Measurements from ENCODE around the gene CNKSR3. TPM values are rescaled to one million over a fixed set of nuclear protein-coding genes. Genes with fewer than 3 reads are reported as not detected.

Gene CNKSR3
- total RNA-seq (63.1 TPM), polyA plus RNA-seq (ENCODE audit: insufficient read depth, low read depth, low replicate concordance) (13.8 TPM)
- long read RNA-seq, donor 1, full-length matches to known transcripts: 4 of 4 reads
- long read RNA-seq, donor 1, partial matches to known transcripts: 0 of 4 reads
- long read RNA-seq, donor 1, other reads (novel, unspliced or antisense): 0 of 4 reads
- long read RNA-seq, donor 2, full-length matches to known transcripts: 6 of 6 reads
- long read RNA-seq, donor 2, partial matches to known transcripts: 0 of 6 reads
- long read RNA-seq, donor 2, other reads (novel, unspliced or antisense): 0 of 6 reads
- long read RNA-seq, donor 3, full-length matches to known transcripts: 2 of 2 reads
- long read RNA-seq, donor 3, partial matches to known transcripts: 0 of 2 reads
- long read RNA-seq, donor 3, other reads (novel, unspliced or antisense): 0 of 2 reads
- long read RNA-seq, donor 4, full-length matches to known transcripts: 4 of 4 reads
- long read RNA-seq, donor 4, partial matches to known transcripts: 0 of 4 reads
- long read RNA-seq, donor 4, other reads (novel, unspliced or antisense): 0 of 4 reads
- long read RNA-seq, donor 5: 0 reads
- long read RNA-seq, donor 6: 0 reads
- long read RNA-seq, donor 7, full-length matches to known transcripts: 25 of 57 reads
- long read RNA-seq, donor 7, partial matches to known transcripts: 7 of 57 reads
- long read RNA-seq, donor 7, other reads (novel, unspliced or antisense): 25 of 57 reads
- long read RNA-seq, donor 8, full-length matches to known transcripts: 1 of 1 reads
- long read RNA-seq, donor 8, partial matches to known transcripts: 0 of 1 reads
- long read RNA-seq, donor 8, other reads (novel, unspliced or antisense): 0 of 1 reads
- long read RNA-seq, donor 9, full-length matches to known transcripts: 1 of 1 reads
- long read RNA-seq, donor 9, partial matches to known transcripts: 0 of 1 reads
- long read RNA-seq, donor 9, other reads (novel, unspliced or antisense): 0 of 1 reads
- long read RNA-seq, donor 10, full-length matches to known transcripts: 4 of 52 reads
- long read RNA-seq, donor 10, partial matches to known transcripts: 48 of 52 reads
- long read RNA-seq, donor 10, other reads (novel, unspliced or antisense): 0 of 52 reads

DNA sequence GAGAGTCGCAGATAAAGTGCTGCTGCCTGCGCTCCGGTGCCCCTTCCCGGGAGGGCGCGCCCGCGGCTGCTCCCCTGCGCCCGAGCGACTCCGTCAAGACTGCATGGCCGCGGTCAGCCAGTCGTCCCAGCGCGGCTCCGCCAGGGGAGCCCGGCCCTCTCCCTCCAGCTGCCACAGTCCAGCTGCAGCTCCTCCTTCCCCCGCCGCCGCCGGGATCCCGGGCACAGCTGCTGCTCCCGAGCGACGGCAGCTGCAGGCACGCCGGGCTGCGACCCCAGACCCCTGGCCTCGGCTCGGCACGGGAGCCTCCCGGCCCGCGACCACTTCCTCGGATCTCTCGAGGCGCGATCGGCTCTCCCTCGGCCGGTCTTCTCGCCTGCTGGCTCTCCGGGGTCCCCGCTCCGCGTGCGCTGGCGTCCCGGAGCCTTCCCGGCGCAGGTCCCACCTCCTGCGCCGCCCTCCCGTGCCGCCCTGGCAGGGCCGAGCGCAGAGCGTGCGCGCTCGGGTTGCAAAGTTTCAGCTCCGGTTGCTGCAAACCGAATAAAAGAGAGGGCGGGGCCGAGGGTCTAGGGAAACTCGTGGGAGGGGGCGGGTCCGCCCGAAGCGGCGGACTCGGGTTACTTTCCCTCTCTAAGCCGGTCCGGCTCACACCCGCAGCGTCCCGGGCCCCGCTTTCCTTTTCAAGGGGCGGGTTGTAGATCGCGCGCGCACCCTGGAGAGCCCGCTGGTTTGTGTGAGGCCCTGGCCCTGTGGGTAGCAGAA lies at the start of gene CNKSR3:
TSS of gene CNKSR3 (minus strand) at position 542 of the 762 bp plus-strand sequence. CDS start 571 bp downstream, outside the sequence.
- H3K4me3 ChIP-seq (ENCODE audit: low read length in 3 of 3): peak within 1 kb of the TSS; percentile 56 to 95 (median 68)
- intact Hi-C loops (cut with DNase I): no loop called here
- H3K27ac ChIP-seq (ENCODE audit: low read depth in 2 of 2, low read length in 2 of 2): peak within 1 kb of the TSS; percentile 96
- peaks cover 3 to 12% (median 9%) of the 10 kb centered on the region in 3 donors for H3K4me1 ChIP-seq (ENCODE audit: control insufficient read depth in 2 of 3, insufficient read depth in 2 of 3, low read depth in 1 of 3, low read length in 3 of 3)
- DNase-seq (peak; percentile 97 to 99 (median 98)), FAIRE-seq (no peak)
- peak within 1 kb of the TSS; percentile 38 to 89 (median 87) for H3K9ac ChIP-seq (ENCODE audit: low read length in 3 of 3)
- H3K27me3 ChIP-seq (ENCODE audit: control insufficient read depth, insufficient read depth, low read length): no peaks in the 10 kb centered on the region
- no peak for TF ChIP-seq CTCF (IDR thresholded peaks at IDR 0.05; ENCODE audit: borderline replicate concordance, extremely low read depth, insufficient read depth)
- H3K9me3 ChIP-seq (ENCODE audit: control insufficient read depth in 2 of 3, insufficient read depth in 1 of 3, low read length in 3 of 3): no peaks in the 10 kb centered on the region
- H3K36me3 ChIP-seq (ENCODE audit: control insufficient read depth in 2 of 3, insufficient read depth in 3 of 3, low read length in 3 of 3): peaks cover 0 to 2% (median 0%) of the 10 kb centered on the region in 3 donors

GRCh38 chr6:154558984-154559383 lies 48.5 kb upstream of the CNKSR3 start:
- no peak for DNase-seq
- intact Hi-C loops (cut with DNase I): no loop called here
- no peak for FAIRE-seq
- H3K4me3 ChIP-seq (ENCODE audit: low read length in 3 of 3): no peak overlapping the region
- no peak for TF ChIP-seq CTCF (IDR thresholded peaks at IDR 0.05; ENCODE audit: borderline replicate concordance, extremely low read depth, insufficient read depth)
- H3K27ac ChIP-seq (ENCODE audit: low read depth in 2 of 2, low read length in 2 of 2): no peak overlapping the region
- H3K9me3 ChIP-seq (ENCODE audit: control insufficient read depth in 2 of 3, insufficient read depth in 1 of 3, low read length in 3 of 3): no peaks in the 10 kb centered on the region
- no peaks in the 10 kb centered on the region for H3K36me3 ChIP-seq (ENCODE audit: control insufficient read depth in 2 of 3, insufficient read depth in 3 of 3, low read length in 3 of 3)
- no peaks in the 10 kb centered on the region for H3K27me3 ChIP-seq (ENCODE audit: control insufficient read depth, insufficient read depth, low read length)
- H3K9ac ChIP-seq (ENCODE audit: low read length in 3 of 3): no peak overlapping the region
- peaks cover 8 to 22% (median 10%) of the 10 kb centered on the region in 3 donors for H3K4me1 ChIP-seq (ENCODE audit: control insufficient read depth in 2 of 3, insufficient read depth in 2 of 3, low read depth in 1 of 3, low read length in 3 of 3)

GRCh38 chr6:154558513-154558912 lies 48.0 kb upstream of the CNKSR3 start:
- DNase-seq (no peak), FAIRE-seq (no peak)
- Histone ChIP-seq H3K4me1 (ENCODE audit: control insufficient read depth in 2 of 3, insufficient read depth in 2 of 3, low read depth in 1 of 3, low read length in 3 of 3) (peaks cover 8 to 24% (median 10%) of the 10 kb centered on the region in 3 donors), H3K27ac (ENCODE audit: low read depth in 2 of 2, low read length in 2 of 2) (no peak overlapping the region), H3K4me3 (ENCODE audit: low read length in 3 of 3) (no peak overlapping the region), H3K36me3 (ENCODE audit: control insufficient read depth in 2 of 3, insufficient read depth in 3 of 3, low read length in 3 of 3) (no peaks in the 10 kb centered on the region), H3K27me3 (ENCODE audit: control insufficient read depth, insufficient read depth, low read length) (no peaks in the 10 kb centered on the region), H3K9ac (ENCODE audit: low read length in 3 of 3) (no peak overlapping the region), H3K9me3 (ENCODE audit: control insufficient read depth in 2 of 3, insufficient read depth in 1 of 3, low read length in 3 of 3) (no peaks in the 10 kb centered on the region)
- no peak for TF ChIP-seq CTCF (IDR thresholded peaks at IDR 0.05; ENCODE audit: borderline replicate concordance, extremely low read depth, insufficient read depth)
- intact Hi-C loops (cut with DNase I): no loop called here

Data from kidney (tissue), 22 donors.